ENCODE results near the gene UBE2M. TPM values are rescaled to one million over a fixed set of nuclear protein-coding genes. Genes with fewer than 3 reads are reported as not detected.

Gene UBE2M
- total RNA-seq, 1 experiment from 2014 or later, result 62.8 TPM

Other genes with a start within 250 kb of the UBE2M start
- 4.7 and 5.0 TPM in 2 replicates for gene ZSCAN22, start 231.6 kb downstream of the UBE2M start, total RNA-seq (2014; rRNA removed; shearing (Covaris generic))
- 9.7 and 10.2 TPM in 2 replicates for gene A1BG, start 205.1 kb downstream of the UBE2M start, total RNA-seq (2014; rRNA removed; shearing (Covaris generic))
- gene ZNF497, start 195.9 kb downstream of the UBE2M start, total RNA-seq (2014; rRNA removed; shearing (Covaris generic)), result 0.45 and 0.73 TPM in 2 replicates
- gene ZNF837, start 177.6 kb downstream of the UBE2M start, total RNA-seq (2014; rRNA removed; shearing (Covaris generic)), result 0.30 and 0.47 TPM in 2 replicates
- gene RPS5, start 171.3 kb downstream of the UBE2M start, total RNA-seq (2014; rRNA removed; shearing (Covaris generic)), result 1,942 and 2,376 TPM in 2 replicates
- gene RNF225, start 163.0 kb downstream of the UBE2M start, total RNA-seq (2014; rRNA removed; shearing (Covaris generic)), result 0.20 and 0.38 TPM in 2 replicates
- 12.2 and 13.8 TPM in 2 replicates for gene ZNF584, start 150.0 kb downstream of the UBE2M start, total RNA-seq (2014; rRNA removed; shearing (Covaris generic))
- not detected in 2 replicates for gene ZNF132, start 118.5 kb downstream of the UBE2M start, total RNA-seq (2014; rRNA removed; shearing (Covaris generic))
- gene ZNF324B, start 107.0 kb downstream of the UBE2M start, total RNA-seq (2014; rRNA removed; shearing (Covaris generic)), result 6.4 and 6.7 TPM in 2 replicates
- gene ZNF324, start 91.5 kb downstream of the UBE2M start, total RNA-seq (2014; rRNA removed; shearing (Covaris generic)), result 9.1 and 9.6 TPM in 2 replicates
- gene ZNF446, start 82.3 kb downstream of the UBE2M start, total RNA-seq (2014; rRNA removed; shearing (Covaris generic)), result 6.1 and 6.7 TPM in 2 replicates
- 0.89 and 1.0 TPM in 2 replicates for gene SLC27A5, start 46.6 kb downstream of the UBE2M start, total RNA-seq (2014; rRNA removed; shearing (Covaris generic))
- gene ZBTB45, start 38.8 kb downstream of the UBE2M start, total RNA-seq (2014; rRNA removed; shearing (Covaris generic)), result 5.1 and 5.5 TPM in 2 replicates
- gene TRIM28, start 14.5 kb downstream of the UBE2M start, total RNA-seq (2014; rRNA removed; shearing (Covaris generic)), result 586 and 615 TPM in 2 replicates
- 40.1 and 44.9 TPM in 2 replicates for gene CHMP2A, start 3.5 kb downstream of the UBE2M start, total RNA-seq (2014; rRNA removed; shearing (Covaris generic))
- gene MZF1, start 14.7 kb upstream of the UBE2M start, total RNA-seq (2014; rRNA removed; shearing (Covaris generic)), result 6.0 and 6.5 TPM in 2 replicates

Measured in SJCRH30 (cell line).